Activated CD4-positive, alpha-beta T cell treated with anti-CD3 and anti-CD28 coated beads, Interleukin-2, Interleukin-6, amounts not matched to agents 100 ng/mL and 50 ng/mL, durations not matched to agents 16 hours and 8 hours (primary cell): ENCODE data around the gene SLC22A4.

ENCODE experiments used
- DNase-seq: peaks from one replicate; pipeline ENCODE4 v3.0.0-alpha.2; 2020

The SLC22A4 gene

DNA sequence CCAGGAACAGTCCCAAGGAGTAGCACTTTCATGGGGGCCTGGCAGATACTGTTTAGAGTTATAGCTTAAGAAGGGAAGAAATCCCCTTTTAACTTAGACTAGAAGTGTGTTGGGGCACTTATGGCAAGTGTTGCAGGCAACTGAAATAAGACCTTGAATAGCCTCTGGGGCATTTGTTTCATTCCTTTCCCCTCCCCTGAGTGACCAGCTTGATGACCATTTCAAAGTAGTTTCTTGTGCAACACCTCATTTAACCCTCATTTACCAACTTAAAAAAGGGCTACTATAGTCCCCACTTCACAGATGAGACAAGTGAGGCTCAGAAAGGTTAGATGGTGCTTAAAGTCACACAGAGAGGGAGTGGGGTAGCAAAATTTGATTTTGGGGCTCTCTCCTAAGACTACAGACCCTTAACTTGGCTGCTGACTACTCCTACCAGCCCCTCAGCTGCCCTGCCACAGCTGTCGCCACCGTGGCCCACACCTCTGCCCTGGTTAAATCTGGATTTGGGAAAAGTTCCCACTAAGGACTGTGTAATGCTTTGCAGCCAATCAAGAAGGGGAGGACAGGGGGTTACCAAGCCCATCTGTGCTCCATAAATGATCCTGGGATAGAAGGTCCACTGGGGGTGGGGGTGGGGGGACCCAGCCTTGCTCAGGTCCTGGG lies 31.2 kb upstream of the SLC22A4 start:
- no peak for DNase-seq

DNA sequence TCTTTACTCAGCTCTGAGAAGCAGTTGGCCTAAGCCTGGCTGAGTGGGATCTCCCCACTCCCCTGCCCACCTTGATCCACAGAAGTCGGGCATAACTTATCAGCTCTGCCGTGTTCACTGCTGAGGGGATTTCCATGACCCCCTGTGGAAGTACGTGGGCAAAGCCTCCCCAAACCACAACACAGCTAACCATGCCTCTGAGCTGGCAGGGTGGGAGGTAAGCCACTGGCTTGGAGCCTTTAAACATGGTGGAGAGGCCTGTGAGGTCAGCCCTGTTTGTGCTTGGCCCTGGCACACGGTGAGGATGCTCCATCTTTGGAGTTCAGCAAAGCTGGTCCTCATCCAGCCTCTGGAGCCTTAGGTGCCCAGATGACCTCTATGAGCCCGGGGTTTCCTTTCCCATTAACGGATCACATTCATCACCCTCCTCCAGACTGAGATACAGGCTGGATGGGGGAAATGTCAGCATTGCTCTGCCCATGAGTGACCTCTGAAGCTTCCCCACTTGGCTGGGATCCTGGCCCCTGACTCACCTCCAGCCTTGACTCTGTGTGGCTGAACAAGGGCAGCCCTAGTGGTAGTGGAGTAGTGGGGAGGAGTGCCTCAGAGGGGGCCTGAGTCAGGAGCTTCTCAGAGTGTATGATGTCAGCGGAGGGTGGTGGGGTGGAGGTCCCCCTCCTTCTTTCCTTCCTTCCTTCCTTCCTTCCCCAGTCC lies 30.5 kb upstream of the SLC22A4 start:
- DNase-seq = no peak

DNA sequence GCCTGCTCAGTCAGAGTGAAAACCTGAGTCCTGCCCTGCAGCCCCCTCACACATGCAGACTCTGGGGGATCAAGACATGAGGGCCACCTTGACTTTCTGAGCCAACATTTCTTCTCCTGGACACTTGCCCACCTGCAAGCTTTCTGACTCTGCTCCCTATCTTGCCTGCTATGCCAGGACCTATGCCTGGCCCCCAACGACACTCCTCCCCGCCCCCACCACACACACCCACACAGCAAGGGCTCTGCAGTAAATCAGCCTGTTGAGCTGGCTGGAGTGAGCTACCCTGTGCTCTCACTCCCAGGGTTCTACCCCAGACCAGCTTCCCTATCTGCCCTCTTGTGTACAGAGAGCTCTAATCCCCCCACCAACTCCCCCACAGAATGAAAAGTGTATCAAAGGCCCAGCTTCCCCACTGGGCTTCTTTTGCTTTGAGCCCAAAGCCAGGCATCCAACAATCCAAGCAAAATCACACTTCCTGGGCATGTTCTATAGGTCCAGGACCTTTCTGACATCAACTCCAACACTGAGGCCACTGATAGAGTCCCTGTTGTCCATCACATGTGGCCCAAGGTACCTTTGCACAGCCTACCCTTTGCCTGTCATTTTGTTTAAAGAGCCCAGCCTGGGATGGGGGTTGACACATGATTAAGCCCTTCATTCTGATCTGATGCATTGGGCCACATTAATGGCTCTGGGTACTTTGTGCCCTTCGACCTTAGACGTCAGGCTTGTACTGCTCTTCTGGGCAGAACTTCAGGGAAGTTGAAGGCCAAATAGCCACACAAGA lies 29.5 kb upstream of the SLC22A4 start:
- no peak for DNase-seq

DNA sequence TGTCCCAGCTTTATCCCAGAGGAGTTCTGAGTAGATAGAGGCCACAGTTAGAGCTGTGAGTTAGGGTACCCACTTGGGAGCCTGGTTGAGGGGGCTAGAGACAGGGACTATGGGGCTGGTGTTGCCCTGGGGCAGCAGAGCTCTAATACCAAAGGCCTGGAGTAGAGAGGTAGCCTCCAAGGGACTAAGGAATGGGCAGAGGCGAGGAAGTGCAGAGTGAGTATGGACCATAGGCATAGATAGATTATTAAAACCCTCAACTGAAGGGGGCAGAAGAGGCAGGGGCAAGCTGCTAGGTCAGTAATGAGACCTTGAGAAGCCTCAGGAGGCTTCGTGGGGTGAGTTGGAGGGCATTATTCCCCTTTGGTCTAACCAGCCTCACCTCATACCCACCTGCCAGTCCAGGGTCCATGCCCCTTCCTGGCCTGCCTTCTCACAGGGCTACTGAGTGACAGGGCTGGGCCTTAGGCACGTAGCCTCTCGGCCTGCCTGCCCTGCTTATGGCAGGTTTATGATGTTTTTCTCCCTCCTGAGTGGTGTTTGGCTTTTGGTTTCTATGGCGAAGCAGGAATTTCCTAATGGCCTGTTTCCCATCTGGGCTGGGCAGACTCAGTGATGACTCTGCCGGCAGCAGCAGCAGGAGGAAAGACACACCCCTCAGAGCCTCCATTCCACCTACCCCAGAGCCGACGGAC lies 28.7 kb upstream of the SLC22A4 start:
- no peak for DNase-seq

DNA sequence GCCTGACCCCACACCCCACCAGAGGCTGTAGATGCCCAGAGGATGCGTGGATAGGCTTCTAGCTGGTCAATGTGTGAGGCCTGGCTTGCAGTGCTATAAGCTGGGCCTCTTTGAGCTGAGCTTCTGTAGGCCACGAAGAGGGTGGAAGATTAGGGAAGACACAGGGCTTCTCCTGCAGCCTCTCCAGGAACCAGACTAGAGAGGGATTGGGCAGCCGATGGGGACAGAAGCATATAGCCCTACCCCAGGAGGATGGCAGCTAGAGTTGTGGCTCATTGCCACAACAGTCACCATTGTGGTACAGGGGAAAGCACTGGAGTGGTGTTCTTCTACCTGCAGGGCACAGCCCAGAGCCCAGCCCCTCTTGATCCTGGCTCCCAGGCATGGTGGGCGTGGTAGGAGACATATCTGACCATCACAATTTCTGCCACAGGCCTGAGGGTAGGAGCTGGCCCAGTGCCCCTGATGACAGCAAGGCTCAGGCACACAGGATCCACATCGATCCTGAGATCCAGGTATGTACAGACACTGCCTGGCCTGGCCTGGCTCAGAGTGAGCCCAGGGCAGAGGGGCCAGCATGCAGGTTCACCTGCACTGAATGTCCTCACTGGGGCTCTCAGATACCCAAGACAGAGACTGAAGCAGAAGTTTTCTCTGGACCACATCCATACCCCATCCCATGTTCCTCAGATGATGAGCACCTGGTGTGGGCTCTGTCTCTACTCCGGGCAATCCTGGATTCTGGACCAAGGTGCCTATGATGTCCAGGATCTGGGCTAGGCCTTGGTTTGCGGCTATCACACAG lies 28.0 kb upstream of the SLC22A4 start:
- no peak for DNase-seq

DNA sequence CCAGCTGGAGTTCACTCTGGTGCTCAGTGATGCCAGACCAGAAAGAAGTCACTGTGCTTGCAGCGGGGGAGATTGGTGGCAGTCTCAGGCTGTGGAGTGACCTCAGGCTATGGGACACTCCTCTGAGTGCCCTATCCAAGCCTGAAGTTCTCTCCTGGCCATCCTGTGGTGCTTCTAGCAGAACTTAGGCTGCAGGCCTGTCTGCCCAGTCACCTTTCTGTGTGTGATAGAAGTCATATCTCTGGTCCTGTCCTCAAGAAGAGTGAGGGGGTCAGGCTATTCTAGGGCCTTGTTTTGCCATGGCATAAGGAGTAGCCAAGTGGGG lies 27.4 kb upstream of the SLC22A4 start:
- no peak for DNase-seq

DNA sequence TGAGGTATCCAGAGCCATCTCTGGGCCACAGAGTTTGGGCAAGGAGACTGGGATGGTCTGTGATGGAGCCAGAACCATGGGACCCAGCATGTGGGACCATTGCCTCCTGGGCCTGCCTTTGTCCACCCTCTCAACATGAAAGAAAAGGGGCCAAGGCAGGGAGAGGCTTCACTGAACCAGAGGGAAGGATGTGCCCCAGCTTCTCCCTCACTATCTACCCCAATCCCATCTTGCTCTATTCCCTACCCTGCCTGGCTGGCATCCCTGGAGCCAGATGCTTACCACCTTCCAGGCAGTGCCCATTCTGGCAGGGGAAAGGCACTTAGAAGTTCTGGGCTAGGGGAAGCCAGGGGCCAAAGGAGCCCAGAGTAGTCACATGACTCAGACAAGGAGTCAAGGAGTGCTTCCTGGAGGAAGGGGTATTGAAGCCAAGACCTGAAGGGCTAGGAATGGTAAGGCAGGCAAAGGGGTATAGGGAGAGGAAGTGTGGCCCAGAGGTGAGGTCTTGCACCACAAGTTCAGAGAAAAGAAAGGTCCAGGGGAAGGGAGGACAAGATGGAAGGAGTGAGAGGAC lies 26.9 kb upstream of the SLC22A4 start:
- no peak for DNase-seq

DNA sequence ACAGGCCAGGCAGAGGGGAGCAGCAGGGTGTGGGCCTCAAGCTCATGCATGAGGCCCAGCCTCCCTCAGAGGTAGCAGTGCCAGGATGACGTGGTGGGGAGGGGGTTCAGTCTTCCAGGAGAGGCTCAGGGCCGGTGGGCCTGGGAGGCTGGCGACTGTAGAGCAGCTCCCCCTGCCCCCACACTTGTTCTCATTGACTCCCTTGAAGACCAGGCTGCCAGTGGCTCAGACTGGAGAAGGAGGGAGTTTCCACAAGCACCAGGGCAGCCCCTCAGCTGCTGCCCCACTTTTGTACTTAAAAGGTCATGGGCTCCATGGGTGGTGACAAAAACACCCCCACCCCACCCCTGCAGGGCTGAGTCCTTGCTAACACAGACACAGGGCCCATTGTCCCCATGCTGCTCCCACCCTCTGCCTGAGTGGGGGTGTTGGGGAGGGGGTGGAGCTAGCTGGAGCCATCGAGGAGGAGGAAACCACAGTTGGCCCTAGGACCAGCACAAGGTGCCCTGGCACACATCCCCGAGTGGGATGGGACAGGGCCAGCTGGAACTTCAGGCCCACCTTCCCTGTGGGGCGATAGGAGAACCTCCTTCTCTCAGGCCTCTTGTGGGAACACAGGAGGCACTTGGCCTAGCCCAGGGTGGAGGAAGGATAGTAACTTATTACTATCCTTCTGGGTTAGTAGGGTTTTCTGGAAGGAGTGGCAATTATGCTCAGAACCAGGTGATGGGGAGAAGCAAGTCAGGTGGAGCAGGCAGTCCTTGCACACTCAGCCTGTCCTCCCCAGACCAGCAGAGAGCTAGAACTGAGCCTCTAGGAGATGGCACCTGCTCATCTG lies 26.0 kb upstream of the SLC22A4 start:
- DNase-seq = no peak

DNA sequence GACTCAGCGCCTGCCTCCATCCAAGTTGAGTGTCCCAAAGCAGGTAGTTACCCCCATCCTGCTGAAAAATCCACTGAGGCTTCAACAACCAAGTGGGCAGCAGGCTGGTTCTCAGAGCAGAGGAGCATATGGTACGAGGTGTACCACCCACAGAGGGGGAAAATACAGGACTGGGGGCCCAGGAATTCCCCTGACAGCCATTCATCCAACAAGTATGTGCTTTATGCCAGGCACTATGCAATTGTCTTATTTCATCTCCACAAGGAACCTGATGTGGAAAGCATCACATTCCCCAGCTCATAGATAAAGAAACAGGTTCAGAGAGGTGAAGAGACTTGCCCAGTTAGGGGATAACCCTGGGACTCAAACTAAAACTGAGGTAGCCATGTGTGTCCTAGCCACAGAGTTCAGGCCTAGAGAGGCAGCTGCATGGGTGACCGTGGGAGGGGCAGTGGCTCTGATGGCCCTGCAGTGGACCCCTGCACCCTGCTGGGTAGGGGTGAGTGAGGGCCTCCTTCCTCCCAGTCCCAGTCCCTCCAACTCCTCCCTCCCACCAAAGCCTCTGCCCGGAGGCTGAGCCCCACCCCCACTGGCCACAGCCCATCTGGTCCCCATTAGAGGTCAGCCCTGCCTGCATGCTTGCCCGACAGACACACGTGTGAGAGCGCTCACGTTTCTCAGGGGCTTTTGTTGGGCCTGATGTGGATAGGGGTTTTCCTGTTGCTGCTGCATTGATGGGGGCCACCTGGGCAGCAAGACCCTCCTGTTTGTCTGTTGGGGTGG lies 25.2 kb upstream of the SLC22A4 start:
- DNase-seq = no peak

DNA sequence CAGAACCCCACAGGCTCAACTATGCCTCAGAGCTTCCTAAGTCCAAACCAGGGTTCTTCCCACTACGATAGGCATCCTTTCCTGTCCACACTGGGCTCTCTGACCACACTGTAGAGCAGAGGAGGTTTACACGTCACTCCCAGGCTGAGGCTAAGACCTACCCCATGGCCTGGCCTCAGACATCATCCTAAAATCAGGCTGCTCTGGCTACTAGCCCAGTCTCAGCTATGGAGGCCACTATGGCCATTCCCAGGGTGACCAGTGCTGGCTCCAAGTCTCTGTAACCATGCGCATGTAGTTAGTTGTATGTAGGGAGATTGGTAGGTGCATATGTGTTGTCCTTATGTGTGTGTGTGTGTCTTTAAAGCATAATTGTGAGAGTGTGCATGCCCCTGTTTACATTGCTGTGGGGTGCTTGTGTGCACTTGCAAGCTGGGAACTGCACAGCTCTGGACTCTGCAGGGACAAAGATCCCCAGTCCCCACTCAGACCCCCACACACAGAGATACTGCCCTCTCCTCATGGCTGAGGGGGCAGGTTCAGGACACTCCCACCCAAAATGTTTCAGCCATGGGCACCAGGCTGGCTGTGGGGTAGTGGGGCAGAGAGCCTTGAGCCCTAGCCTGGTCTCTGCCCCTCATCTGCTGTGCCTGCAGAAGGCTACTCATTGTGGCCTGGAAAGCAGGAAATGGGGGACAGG lies 24.4 kb upstream of the SLC22A4 start:
- DNase-seq = no peak

DNA sequence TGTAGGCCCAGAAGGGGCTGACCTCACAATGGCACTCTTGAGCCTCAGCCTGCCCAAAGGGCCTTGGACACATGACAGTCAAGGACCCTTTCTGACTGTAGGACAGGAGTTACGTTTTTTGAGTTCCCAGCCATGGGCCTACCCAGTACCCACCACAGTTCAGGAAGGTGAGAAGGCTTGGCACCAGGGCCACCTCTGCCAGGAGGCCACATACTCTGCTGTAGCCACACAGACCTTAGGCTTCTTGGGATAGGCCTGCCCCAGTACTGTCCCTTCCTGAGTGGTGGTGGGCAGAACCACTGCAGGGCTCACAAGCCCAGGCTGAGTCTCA lies 23.9 kb upstream of the SLC22A4 start:
- no peak for DNase-seq

DNA sequence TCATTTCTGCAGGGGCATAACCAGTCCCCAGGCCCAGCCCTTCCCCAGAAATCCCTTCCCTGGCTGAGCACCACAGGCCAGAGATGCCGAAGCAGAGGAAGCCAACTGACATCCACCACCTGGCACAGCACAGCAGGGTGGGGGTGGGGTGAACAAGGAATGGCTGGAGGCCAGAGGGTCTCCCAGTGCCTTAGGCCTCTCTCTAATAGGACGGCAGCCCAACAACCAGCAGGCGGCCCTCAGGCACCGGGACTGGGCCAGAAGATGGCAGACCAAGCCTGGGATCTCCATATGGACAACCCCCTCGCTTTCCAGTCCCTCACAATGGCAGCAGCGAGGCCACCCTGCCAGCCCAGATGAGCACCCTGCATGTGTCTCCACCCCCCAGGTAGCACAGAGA lies 23.5 kb upstream of the SLC22A4 start:
- no peak for DNase-seq

DNA sequence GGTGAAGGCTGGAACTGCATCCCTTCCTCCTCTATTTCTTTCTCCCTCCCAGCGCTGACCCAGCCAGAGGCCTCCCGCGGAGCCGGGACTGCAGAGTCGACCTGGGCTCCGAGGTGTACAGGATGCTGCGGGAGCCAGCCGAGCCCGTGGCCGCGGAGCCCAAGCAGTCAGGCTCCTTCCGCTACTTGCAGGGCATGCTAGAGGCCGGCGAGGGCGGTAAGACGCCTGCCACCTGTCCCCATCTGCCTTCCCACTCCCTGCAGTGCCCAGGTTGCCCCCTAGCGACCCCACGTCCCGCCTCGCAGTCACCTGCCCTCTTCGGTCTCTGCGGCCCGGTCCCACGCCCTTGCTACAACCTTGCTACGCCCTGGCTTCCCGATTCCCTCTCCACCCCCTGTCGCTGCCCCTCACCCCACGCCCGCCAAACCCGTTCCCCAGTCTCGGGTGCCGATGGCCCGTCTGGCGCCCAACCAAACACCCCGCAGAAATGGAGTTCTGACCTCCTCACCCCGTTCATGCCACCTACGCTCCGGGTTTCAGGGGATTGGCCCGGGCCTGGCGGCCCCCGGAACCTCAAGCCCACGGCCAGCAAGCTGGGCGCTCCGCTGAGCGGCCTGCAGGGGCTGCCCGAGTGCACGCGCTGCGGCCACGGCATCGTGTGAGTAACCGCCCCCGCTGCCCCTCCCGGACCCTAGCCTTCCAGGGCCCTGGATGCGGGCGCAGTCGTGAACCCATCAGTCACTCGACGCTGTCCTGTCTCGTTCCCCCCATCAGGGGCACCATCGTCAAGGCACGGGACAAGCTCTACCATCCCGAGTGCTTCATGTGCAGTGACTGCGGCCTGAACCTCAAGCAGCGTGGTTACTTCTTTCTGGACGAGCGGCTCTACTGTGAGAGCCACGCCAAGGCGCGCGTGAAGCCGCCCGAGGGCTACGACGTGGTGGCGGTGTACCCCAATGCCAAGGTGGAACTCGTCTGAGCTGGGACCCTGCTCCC lies 22.6 kb upstream of the SLC22A4 start:
- peak; percentile 15 for DNase-seq

DNA sequence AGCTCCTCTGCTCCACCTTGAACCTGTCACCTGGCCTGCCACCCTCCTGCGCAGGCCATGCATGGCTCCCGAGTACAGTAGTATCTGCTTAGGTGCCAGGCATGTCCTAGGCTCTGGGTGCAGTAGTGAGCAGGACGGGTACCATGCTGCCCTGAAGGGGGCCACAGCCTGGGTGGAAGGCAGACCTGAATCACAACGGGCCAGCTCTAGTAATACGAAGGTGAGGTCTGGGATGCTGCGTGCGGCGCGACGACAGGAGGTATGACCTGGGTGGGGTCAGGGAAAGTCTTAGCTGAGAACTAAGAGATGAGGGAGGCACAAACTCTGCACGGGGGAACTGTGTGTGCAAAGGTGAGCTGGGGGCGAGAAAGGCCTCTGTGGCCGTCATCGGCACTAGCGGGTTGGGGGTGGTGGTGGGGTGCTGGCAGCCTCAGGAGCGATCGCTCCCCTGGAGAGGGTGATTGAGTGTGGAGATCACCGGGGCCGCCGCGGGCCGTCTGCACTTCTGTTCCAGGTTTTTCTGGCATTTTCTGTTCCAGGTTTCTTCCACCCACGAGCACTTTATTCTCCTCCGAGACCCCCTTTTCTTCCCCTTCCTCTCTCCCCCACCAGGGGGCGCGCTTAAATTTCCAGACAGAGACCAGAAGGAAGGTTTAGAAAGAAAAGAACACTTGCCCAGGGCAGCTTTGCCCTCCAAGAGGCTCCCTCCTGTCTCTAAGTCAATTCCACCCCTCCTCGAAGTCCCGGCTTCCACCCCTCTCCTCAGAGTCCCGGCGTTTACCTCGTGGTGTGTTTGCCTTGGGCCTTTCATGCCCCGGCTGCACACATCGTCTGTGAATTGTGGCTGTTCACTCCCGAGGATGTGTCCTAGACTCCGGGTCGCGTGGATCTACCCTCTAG lies 21.6 kb upstream of the SLC22A4 start:
- peak; percentile 76 for DNase-seq

DNA sequence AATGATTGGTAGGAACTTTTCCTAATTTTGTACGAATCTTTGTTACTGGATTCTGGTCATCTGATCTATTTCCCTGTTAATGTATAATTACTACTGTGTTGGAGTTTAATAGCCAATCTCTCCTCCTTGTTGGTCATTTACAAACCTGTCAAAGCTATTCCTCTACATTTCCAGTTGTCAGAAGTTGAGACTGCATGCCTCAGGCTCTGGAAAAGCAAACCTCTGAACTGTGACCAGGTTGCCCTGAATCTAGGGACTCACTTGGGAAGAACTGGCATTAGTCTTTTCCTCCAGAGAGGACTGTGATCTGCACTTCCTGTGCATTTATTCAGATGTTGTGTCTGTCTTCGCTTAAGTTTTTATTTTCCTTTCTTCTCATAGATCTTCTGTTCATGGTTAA lies 20.6 kb upstream of the SLC22A4 start:
- DNase-seq = no peak

DNA sequence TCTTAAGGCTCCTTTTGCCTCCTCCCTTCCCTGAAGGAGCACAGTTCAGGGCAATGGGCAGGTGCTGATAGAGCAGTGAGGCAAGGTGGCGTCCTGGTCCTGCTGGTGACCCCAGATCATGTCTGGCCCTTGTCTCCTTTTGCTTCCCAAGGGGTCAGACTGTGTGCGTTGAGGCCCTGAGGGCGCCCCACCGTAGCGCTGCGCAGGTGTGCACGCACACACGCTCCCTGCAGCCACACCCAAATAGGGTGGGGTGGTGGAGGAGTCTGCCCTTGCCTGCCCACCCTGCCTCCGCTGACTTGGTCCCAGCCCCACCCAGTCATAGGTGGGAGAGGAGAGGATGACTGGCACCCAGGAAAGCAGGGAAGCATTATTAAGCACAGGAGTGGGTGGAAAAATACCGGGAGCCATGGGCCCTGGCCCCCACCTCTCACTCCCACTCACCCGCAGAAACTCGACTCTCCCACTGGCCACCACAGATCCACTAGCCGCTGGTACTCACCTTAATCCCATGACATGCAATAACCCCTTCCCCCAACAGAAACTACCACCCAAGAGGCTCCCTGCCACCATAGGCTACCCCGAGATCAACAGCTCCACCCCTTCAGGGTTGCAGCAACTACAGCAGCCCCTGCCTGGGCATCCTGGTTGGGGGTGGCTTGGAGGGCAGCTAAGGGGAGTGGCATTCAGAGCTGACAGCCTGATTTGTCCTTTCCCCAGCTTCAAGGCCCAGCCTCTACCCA lies 20.0 kb upstream of the SLC22A4 start:
- no peak for DNase-seq
